NCI-H2227 (cell line): Measurements from ENCODE around the gene KCNQ1.

Experiments used
- DNase-seq: peaks from one replicate; lab custom pipeline; 2025; ENCODE audit not compliant: unreplicated experiment; lab: John Stamatoyannopoulos, UW

KCNQ1 gene

DNA sequence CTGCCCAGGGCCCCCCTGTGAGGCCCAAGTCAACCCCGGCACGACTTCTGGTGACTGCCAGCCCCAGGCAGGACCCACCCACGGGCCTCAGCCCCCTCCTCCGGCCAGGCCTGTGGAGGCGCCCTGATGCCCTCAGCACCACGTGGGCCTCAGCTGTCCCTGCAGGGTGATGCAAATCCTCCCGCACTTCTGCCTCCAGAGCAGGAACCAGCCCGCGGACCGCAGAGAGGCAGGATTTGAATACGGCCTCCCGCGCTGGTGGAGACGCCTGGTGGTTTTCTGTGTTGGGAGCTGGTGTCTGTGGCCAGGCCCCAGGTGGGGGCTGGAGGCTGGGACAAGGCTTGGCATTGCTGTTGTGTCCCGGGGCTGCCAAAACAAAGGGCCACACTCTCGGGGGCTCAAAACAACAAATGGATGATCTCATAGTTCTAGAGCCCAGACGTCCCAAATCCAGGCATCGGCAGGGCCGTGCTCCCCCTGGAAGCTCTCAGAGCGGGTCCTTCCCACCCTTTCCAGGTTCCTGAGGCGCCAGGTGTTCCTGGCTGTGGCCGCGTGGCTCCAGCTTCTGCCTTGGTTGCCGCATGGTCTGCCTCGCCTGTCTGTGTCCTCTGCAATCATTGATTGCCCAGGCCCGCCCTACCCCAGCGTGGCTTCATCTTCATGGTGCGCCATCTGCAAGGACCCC, 19.9 kb upstream of the KCNQ1 start:
- DNase-seq, result no peak

DNA sequence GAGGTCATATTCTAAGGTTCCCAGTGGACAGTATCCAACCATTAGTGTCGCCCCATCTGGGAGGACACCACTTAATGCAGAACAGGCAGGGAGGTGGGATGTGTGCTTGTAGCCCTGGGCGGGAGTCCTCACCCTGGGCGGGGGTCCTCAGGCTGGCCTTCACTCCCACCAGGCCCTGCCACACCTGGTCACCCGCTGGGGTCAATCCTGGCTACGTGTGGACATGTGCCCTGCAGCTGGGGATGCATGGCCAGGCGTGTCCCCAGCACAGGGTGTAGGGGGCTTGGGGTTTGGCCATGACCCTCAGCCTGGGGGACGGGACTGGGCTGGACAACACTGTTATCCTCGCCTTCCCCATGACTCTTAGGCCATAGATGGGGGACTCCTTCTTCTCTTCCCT, 19.3 kb upstream of the KCNQ1 start:
- DNase-seq, result no peak

DNA sequence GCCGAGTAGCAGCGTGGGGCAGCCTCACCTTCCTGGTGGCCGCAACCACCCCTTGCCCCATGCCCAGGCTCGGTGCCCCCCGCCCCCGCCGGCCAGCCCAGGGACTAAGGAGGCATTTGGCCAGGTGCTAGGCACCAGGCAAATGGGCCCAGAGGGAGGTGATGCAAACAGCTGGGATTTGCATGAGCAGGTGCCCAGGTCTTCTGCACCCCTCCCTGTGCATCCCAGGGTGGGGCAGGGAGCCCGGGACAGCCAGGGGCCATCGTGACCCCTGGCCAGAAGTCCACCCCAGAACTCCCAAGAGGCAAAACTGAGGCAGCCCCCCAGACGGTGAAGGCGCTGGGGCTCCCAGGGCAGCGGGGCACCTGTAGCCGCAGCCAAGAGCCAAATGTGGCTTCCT, 18.6 kb upstream of the KCNQ1 start:
- no peak for DNase-seq

DNA sequence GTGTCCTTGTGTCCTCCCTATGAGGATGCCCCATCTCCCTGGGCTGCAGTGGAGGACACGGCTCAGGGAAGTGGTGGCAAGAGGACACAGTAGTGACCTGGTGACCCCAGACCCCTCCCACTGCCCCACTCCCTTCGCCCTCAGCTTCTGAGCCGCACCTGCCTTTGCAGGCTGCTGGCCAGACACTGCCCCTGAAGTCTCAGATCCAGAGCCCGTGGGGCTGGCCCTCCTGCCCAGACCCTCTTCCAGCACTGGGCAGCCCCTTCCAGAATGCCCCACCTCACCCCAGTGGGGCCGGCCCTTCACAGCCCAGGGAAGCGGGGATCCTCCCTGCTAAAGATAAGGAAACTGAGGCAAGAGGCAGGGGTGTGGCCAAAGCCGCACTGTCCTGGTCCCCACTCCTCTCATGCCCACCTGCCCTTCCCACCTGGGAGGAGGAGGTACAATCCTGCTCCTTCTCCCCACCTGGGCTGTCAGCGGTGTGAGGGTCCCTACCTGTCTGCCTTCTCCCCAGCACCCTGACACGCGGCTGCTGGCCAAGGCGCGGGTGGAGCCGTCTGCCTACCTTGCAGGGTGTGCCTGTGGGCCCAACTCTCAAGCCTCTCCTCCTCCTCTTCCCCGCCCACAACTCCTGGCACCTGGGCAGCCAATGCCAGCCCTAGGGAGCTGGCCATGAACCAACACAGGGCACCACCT, 17.8 kb upstream of the KCNQ1 start:
- DNase-seq, result no peak

DNA sequence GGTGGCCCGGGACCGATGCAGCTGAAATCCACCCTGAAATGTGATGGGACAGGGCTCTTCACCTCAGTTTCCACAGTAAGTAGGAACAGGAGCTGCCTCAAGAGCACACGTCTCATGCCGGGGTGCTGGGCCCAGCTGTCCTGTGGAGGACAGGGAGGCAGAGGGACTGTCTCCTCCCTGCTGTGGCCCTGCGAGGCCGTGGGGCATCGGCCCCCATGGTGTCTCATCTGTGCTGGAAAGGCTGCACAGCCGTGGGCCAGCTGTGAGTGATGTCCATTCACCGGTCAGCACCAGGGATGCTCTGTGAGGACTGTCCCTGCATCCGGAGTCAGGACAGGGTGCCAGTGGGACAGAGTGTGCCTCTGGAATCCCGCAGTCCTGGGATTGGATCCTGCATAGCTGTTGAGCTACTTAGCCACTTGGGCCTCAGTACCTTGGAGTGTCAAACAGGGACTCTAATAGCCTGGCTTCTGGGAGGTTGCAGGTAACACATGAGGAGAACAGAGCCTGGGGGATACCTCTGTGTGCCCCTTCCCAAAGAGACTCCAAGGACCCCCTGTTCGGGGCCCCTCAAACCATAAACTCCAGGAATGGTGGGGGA, 17.0 kb upstream of the KCNQ1 start:
- no peak for DNase-seq

DNA sequence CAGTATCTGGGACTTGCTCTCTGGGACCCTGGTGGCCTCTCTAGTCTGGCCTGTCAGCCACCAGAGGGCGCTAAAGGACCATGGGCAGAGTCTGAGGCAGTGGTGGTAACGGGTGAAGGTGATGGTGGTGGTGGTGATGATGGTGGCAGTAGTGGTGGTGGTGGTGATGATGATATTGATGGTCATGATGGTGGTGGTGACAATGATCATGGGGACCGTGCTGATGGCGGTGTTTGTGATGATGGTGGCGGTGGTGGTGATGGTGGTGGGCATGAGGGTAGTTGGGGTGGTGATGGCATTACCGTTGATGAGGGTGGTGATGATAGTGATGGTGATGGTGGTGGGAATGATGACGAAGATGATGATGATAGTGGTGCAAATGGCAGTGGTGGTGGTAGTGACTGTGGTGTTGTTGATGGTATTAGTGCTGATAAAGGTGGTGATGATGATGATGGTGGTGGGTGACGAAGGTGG, 16.4 kb upstream of the KCNQ1 start:
- no peak for DNase-seq

DNA sequence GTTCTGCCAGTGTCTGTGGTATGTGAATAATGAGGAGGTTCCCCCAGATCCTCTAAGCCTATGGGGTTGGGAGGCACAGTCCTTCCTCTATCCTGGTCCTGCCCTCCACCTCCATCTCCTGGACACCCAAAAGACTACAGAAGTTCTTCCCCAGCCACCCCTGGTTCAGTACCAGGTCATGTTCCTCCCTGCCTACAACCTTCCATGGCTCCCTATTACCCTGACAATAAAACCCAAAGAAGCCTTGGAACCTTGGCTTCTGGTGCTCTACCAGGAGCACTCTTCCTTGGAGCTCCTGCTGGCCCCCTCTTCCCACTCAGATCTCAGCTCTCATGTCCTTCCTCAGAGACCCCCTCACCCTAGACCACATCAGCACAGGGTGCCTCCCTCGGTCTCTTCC, 13.4 kb upstream of the KCNQ1 start:
- no peak for DNase-seq

DNA sequence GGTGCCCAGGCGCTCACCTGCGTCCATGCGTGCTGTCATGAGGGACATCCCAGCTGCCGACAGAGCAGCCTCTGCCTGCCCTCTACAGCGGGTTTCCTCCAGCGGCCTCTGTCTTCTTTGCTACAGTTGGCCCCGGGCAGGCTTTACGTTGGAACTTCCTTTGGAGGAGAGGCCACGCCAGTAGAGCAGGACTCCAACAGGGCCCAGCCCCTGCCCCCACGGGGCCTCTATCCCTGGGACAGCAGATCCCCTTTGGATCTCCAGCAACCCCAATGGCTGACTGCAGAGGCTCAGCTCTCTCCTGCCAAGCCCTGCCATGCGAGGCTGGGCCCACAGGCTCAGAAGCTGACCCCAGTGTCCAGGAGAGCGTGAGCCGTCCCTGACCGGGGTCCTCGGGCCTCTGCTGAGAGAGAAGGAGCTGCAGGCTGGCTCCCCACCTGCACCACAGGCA, 12.6 kb upstream of the KCNQ1 start:
- no peak for DNase-seq

DNA sequence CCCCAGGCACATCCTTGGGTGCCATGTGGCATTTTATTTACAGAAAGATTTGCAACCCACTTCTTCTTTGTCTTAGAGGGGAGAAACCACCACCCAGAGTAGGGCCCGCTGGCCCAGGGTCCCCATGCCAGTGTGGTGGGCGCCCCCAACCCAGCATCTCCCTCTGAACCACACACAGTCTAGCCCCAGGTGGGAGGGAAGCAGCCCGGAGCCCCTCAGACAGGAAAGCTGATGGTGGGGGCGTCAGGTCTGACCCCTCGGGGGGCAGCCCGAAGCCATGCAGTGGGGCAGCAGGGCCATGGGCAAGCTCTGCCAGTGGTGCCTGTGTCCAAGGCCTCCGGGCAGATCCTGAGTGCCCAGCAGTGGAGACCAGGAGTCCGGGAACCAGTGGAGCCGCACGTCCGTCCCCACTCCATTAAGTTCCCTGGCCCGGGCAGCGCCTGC, 12.2 kb upstream of the KCNQ1 start:
- DNase-seq, result no peak

DNA sequence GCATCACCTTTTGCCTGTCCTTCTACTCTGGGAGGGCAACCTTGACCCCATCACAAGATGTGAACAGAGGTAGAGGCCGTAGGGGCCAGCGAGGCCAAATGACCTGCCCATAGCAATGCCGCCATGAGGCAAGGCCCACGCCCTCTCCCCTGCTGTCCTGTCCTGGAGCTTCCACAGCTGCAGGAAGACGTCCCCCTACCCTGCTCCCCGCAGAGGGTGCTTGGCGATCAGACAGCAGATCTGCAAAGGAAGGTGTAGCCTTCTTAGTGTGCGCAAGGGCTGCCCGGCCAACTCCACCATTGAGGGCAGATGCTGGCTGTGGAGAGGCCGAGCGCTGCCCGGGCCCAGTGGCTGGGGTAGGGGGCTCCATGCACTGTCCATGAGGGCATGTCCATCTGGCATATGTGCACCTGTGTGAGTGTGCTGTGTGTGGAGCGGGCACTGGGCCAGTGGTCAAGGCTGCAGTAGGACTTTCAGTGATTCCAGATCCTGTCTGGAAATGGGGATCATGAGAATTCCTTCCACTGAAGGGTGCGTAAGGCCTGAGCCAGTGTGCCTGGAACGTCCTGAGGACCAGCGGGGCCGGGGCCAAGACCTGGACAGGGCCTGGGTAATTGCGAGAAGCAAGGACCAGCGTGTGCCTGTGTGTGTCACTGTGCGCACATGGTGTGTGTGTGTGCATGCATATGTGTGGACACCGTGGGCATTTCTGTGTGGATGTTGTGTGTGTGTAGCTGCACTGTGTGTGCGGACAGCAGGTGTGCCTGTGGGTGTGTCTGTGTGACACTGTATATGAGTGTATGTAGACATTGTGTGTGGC, 11.5 kb upstream of the KCNQ1 start:
- no peak for DNase-seq

DNA sequence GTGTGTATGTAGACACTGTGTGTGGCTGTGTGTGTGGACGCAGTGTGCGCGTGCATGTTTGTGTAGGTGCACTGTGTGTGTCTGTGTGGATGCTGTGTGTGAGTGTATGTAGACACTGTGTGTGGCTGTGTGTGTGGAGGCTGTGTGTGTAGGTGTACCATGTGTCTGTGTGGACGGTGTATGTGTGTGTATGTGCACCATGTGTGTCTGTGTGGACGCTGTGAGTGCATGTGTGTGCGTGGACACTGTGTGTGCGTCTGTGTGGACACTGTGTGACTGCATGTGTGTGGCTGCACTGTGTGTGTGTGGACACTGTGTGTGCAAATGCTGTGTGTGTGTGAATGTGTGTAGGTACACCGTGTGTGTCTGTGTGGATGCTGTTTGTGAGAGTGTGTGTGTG, 10.8 kb upstream of the KCNQ1 start:
- DNase-seq, result no peak

DNA sequence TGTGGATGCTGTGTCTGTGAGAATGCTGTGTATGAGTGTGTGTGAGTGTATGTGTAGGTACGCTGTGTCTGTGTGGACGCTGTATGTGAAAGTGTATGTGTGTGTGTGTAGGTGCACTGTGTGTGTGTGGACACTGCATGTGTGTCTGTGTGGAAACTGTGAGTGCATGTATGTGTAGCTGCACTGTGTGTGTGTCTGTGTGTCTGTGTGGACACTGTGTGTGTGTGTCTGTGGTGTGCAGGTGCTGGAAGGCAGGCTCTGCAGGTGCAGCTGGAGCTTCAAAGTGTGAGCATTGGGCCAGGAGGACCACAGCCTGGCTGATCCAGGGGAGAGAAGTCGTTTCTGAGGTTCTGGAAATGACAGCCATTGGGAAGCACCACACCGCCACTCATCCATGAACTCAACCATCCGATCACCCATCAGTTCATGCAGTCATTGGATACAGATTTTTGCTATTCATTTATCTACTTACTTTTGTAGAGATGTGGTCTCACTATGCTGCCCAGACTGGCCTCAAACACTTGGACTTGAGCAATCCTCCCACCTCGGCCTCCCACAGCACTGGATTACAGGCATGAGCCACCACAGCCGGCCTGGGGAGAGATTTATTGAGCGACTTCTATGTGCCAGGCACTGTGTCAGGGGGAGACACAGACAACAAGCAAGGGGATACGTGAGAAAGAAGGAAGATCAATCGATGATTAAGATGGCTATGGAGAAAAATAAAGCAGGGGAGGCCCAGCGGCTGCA, 10.1 kb upstream of the KCNQ1 start:
- DNase-seq, result no peak

DNA sequence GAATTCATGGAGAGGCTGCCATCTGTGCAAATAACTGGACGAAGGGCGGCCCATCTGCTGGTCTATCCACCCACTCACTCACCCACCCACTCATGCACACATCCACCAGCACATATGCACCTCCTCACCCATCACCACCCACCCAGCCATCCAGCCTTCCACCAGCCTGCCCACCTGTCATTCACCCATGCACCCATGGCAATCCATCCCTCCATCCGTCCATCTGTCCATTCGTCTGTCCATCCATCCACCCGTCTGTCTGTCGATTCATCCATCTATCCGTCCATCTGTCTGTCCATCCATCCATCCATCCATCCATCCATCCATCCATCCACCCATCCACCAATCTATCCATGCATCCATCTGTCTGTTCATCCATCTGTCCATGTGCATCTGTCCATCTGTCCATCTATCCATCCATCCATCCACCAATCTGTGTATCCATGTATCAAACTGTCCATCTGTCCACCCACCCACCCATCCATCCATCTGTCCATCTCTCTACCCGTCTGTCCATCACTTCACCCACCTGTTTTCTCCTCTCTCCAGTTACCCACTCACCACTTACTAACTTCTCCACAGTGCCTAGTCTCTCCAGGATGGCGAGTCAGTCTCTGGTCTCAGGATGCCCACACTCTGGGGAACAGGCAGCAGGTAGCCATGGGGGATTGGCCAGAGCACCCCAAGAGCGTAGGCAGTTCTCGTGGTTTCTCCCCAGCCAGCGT, 9.4 kb upstream of the KCNQ1 start:
- no peak for DNase-seq

DNA sequence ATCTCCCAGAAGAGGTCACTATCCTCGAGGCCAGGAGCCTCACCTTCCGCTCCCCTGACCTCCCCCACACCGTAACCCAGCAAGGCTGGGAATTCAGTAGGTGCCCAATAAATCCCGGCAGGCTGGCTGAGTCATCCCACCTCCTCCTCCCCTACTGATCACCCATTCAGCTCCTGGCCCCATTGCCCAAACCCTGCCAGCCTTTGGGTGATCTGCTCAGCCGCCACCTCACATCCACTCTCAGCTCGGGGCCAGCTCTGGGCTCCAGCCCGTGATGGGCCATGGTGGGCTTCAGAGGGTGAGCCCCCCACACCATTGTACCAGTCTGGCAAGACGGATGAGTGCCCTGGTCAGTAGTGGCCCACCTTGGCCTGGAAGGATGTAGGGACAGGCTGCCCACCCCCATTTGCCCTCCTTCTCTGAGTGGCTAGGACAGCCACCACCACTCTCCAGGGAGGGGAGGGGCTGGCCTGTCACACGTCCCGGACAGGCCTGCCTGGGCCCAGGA, 8.7 kb upstream of the KCNQ1 start:
- no peak for DNase-seq

DNA sequence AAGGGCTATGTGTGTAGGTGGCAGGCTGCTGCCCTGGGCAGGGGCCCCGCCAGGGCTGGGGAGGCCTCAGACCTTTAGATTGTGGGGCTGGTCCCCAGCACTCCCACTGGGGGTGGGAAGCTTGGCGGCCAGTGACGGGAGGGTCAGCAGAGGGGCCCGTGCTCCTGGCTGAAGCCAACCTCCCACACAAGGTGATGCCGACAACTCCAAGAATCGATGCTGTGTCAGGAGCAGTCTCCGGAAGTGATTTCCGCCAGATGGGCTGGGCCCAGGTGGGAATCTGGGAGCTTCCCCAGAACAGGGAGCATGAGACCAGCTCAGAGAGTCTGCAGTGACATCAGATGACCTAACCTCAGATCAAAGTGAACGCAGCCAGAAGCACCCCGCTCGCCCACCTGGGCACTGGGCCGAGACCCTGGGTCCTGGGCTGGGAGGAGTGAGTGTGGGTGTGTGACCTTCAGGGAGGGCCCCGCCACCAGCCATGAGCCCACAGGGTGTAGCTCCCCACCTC, 8.2 kb upstream of the KCNQ1 start:
- DNase-seq, result no peak

DNA sequence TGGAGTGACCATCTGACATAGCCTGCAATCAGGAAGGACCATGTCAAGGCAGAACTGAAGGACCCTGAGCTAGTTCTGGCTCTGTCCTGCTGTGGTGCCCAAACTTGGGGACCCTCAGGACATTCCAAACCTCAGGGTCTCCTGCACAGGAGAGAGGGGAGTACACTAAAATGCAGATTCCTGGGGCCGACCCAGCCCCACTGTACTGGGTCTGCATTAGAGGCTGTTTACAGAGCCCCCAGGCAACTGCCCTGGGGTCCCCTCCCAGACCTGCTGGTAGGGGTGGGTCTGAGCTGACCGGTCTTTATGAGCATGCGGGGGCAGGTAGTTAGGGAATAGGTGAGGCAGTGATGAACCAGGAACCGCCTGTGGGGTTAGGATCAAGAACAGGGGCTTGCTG, 7.3 kb upstream of the KCNQ1 start:
- no peak for DNase-seq

DNA sequence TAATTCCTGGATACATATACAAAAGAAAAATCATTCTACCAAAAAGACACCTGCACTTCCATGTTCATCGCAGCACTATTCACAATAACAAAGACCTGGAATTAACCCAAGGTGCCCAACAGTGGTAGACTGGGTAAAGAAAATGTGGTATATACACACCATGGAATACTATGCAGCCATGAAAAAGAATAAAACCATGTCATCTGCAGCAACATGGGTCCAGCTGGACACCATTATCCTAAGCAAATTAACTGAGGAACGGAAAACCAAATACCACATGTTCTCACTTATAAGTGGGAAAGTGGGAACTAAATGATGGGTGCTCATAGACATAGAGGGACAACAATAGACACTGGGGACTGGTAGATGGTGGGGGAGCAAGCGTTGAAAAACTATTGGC, 5.0 kb upstream of the KCNQ1 start:
- no peak for DNase-seq

DNA sequence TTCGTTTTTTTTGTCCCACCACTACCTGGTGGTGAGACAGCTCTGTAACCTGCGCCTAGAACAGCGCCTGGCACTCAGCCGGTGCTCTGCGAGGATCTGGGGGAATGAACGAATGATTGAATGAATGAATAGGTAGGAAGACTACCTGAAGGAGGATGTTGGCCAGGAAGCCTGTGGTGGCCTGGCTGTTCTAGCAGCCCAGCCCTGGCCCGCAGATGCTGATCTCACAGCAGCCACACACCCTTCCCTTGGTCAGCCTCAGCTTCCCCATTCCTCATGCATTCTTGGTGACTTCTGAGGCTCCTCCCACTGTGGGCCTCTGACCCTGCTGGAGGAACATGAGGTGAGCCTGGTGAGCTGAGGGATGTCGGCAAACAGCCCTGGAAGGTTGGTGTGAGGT, 4.2 kb upstream of the KCNQ1 start:
- DNase-seq, result no peak

DNA sequence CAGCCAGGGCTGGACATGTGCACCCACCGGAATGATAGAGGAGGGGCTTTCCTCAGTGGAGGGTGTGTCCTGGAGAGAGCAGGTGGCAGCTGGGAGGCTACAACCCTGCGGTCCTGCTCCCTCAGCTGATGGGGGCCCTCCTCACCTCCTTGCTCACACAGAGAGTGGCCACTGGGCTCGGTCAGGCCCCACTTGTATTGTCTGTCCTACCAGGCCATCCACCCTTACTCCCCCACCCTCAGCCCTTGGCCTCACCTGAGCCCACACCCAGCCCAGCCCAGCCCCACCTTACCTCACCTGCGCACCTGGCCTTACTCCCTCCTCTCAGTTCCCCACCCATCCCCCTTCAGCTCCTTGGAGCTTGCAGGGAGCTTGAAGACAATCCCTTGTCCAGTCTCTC, 3.6 kb upstream of the KCNQ1 start:
- no peak for DNase-seq

DNA sequence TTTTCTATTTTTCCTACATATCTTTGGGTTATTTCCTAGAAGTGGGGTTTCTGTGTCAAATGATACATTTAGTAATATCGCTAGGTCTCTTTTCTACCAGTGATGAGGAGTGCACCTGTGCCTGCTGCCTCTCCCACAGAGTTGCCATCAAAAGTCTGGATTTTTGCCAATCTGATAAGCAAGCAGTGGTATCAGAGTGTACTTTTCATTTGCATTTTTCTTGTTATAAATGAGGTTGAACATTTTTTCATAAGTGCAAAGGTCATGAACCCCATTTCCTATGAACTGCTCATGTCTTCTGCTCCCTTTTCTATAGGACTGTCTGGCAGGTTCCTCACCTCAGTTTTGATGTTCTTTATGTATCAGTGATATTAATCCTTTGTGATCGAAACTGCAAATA, 2.2 kb upstream of the KCNQ1 start:
- no peak for DNase-seq
